Stimulated activated CD8-positive, alpha-beta memory T cell treated with anti-CD3 and anti-CD28 coated beads, Interleukin-7, amount 100 ng/mL, for 4 hours (primary cell): ENCODE measurements around the gene HIP1.
"Not testable (repeated sequence)": the region's sequence is repeated elsewhere in the genome, so short reads cannot be mapped to it uniquely, and the experiment has no call there.

Source experiments
- DNase-seq, 2 donors: peaks; one replicate each; pipeline ENCODE4 v3.0.0-alpha.2; 2020; ENCODE audit warnings: low read depth in 2 of 2

The HIP1 gene

GRCh38 chr7:75575488-75576121, 163.1 kb downstream of the HIP1 start:
- DNase-seq, result no peak

- no peak for DNase-seq
These were observed 165.2 kb downstream of the HIP1 start for GRCh38 chr7:75573477-75574019.

- DNase-seq, result no peak
These were observed 165.9 kb downstream of the HIP1 start for GRCh38 chr7:75572814-75573213.

- no peak for DNase-seq
These were observed 166.3 kb downstream of the HIP1 start for GRCh38 chr7:75572396-75572795.

- DNase-seq, result no peak
These were observed 167.5 kb downstream of the HIP1 start for GRCh38 chr7:75571209-75571608.

GRCh38 chr7:75569629-75570282, 169.0 kb downstream of the HIP1 start:
- not testable (repeated sequence) for DNase-seq

GRCh38 chr7:75567948-75568595, 170.7 kb downstream of the HIP1 start:
- DNase-seq, result no peak

- no peak for DNase-seq
These were observed 173.5 kb downstream of the HIP1 start for GRCh38 chr7:75565132-75565837.

GRCh38 chr7:75563171-75563570, 175.6 kb downstream of the HIP1 start:
- DNase-seq, result no peak

GRCh38 chr7:75559976-75560365, 178.8 kb downstream of the HIP1 start:
- no peak for DNase-seq

GRCh38 chr7:75559355-75559975, 179.3 kb downstream of the HIP1 start:
- DNase-seq, result no peak

GRCh38 chr7:75556835-75557234, 181.9 kb downstream of the HIP1 start:
- DNase-seq, result not testable (repeated sequence)

- DNase-seq, result no peak
These were observed 183.0 kb downstream of the HIP1 start for GRCh38 chr7:75555736-75556135.

- no peak for DNase-seq
These were observed 192.3 kb downstream of the HIP1 start for GRCh38 chr7:75546237-75547015.

- no peak for DNase-seq
These were observed 201.0 kb downstream of the HIP1 start for GRCh38 chr7:75537731-75538130.

GRCh38 chr7:75536940-75537538, 201.7 kb downstream of the HIP1 start:
- no peak for DNase-seq

- no peak for DNase-seq
These were observed 202.2 kb downstream of the HIP1 start for GRCh38 chr7:75536491-75536890.

GRCh38 chr7:75534727-75535307, 203.9 kb downstream of the HIP1 start:
- no peak for DNase-seq

- no peak for DNase-seq
These were observed 204.8 kb downstream of the HIP1 start for GRCh38 chr7:75533926-75534325.

GRCh38 chr7:75532639-75533038, 206.1 kb downstream of the HIP1 start:
- DNase-seq, result no peak
